Erythroblast (primary cell): ENCODE measurements around the gene GAA.

Source experiments
- DNase-seq, 2 experiments: peaks; one replicate each; lab custom pipeline; 2025; lab: John Stamatoyannopoulos, UW
- GATA1 ChIP-seq: IDR thresholded peaks from 2 replicates; pipeline ENCODE4 v1.6.1; 2011; ENCODE audit warnings: low read depth, mild to moderate bottlenecking, control low read depth, low read length, moderate library complexity
- POLR2A ChIP-seq: IDR thresholded peaks from 2 replicates; pipeline ENCODE4 v1.6.1; 2011; ENCODE audit warnings: mild to moderate bottlenecking, low read length

GAA gene

GRCh38 chr17:80168371-80168770, 67.0 kb downstream of the GAA start:
- DNase-seq = no peak

GRCh38 chr17:80169107-80169506, 67.7 kb downstream of the GAA start:
- TF ChIP-seq GATA1 (no peak), POLR2A (no peak)
- no peak for DNase-seq

More at GRCh38 chr17:80168371-80168770, 67.0 kb downstream of the GAA start:
- TF ChIP-seq GATA1 = no peak
- no peak for TF ChIP-seq POLR2A
